HG03064 (cell line): ENCODE data around the gene SRPK2.
"Not testable (repeated sequence)": the region's sequence is repeated elsewhere in the genome, so short reads cannot be mapped to it uniquely, and the experiment has no call there.

Experiments used
- ATAC-seq: cut with Tn5 transposase; IDR thresholded peaks from one replicate; pipeline ENCODE4 v1.9.1; 2021; ENCODE audit warnings: low read depth; ENCODE audit not compliant: unreplicated experiment

The SRPK2 gene

GRCh38 chr7:105306298-105306748 lies 82.4 kb downstream of the SRPK2 start:
- no peak for ATAC-seq

DNA sequence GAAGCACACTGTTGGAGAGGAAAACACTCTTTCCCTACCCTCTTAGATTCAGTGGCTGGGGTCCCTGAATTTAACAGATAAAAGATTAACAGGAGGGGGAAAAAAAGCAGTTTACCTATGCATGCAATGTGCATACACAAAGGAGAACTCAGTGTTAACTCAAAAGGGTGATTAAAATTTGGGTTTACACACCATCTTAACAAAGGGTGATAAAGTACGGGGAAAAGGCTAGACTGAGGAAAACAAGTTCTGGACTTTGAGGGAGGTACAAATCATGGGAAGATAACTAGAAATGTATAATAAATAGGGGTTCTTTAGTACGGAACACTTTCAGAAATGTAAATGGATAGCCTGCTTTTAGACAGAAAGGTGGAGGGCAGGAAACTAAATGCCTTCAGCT lies 83.1 kb downstream of the SRPK2 start:
- no peak for ATAC-seq

- ATAC-seq, result peak; percentile 87
Measured at GRCh38 chr7:105304040-105304895, 84.5 kb downstream of the SRPK2 start.

- not testable (repeated sequence) for ATAC-seq
Measured at GRCh38 chr7:105300587-105300986, 88.1 kb downstream of the SRPK2 start.

DNA sequence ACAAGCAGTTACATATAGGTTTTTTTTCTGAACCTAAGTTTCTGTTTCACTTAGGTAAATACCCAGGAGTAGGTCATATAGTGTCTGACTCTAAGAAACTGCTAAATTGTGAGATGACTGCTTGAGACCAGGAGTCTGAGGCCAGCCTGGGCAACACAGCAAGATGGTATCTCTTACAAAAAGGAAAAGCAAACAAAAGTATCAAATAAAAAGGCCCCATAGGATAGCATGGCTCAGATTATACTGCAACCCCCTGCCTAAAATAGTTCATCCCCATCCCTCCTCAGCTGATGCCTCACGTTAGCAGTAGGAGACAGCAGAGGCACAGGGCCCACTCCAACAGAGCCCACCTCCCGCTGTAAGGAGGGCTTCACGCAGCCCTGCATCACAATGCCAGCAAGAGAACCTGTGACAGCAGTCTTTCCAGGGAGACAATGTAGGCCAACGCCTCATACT lies 90.3 kb downstream of the SRPK2 start:
- peak; percentile 96 for ATAC-seq

DNA sequence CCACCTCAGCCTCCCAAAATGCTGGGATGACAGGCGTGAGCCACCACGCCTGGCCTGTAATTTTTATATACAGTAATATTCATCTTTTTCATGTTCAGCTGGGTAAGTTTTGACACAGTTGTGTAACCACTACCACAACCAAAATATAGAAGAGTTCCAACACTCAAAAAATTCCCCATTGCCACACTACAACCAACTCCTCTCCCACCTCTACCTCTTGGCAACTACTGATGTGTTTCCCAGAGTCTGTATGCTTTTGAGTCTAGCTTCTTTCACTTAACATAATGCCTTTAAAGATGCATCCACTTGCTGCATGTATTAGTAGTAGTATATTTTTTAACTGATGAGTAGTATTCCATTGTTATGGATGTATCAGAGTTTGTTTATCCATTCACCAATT lies 90.7 kb downstream of the SRPK2 start:
- peak; percentile 29 for ATAC-seq

DNA sequence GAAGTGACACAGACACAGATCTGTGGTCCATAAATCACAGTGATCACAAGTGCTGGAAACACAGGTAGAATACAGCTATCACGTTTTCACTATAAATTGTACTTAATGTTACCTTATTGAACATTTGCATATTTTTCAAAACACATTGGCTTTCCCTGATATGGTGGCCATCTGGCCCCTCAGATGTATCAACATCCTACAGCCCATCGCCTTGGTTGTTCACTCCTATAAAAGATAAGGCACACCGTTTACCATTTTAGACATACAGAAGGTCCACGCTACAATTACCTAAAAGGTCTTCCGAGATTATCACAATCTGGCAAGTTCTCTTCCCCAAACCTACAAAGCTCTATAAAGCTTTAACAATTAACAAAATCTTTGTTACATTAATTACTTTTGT lies 91.4 kb downstream of the SRPK2 start:
- no peak for ATAC-seq

GRCh38 chr7:105296491-105296890 lies 92.2 kb downstream of the SRPK2 start:
- ATAC-seq, result no peak

GRCh38 chr7:105295596-105296352 lies 92.9 kb downstream of the SRPK2 start:
- no peak for ATAC-seq

DNA sequence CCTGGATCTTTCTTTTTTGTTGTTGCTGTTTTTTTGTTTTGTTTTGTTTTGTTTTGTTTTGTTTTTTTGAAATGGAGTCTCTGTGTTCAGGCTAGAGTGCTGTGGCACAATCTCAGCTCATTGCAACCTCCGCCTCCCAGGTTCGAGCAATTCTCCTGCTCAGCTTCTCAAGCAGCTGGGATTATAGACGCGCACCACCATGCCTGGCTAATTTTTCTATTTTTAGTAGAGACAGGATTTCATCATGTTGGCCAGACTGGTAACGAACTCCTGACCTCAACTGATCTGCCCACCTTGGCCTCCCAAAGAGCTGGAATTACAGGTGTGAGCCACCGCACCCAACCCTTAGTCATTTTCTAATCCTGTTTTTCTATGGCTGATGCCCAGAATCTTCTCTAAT lies 94.2 kb downstream of the SRPK2 start:
- not testable (repeated sequence) for ATAC-seq

DNA sequence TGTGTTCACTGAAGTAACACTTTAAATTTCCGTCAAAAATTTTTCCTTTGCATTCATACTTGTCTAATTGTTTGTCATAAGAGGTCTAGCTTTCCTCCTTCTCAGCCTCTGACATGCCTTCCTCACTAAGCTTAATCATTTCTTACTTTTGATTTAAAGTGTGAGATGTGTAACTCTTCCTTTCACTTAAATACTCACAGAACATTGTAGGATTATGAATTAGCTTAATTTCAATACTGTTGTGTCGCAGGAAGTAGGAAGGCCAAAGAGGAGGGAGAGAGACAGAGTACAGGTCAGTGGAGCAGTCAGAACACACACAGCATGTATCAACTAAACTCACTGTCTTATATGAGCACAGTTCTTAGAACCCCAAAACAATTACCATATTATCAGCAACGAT lies 99.0 kb downstream of the SRPK2 start:
- ATAC-seq, result no peak

DNA sequence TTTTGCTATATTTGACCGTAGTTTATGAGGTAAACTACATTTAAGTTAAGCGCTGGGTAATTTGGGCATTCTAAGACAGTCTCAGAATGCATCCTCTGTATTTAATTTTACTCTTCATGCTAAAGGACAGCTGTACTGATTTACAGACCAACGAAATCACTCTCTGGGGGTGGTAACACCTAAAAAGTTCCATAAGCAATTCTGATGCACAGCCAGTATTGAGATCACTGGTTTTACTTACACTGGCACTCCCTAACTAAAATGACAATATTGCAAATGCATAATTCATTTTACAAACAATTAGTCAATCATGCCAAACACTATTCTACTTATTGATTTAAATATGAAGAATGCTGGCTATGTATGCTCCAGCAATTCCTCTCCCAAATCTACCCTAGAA lies 102.3 kb downstream of the SRPK2 start:
- ATAC-seq, result no peak

DNA sequence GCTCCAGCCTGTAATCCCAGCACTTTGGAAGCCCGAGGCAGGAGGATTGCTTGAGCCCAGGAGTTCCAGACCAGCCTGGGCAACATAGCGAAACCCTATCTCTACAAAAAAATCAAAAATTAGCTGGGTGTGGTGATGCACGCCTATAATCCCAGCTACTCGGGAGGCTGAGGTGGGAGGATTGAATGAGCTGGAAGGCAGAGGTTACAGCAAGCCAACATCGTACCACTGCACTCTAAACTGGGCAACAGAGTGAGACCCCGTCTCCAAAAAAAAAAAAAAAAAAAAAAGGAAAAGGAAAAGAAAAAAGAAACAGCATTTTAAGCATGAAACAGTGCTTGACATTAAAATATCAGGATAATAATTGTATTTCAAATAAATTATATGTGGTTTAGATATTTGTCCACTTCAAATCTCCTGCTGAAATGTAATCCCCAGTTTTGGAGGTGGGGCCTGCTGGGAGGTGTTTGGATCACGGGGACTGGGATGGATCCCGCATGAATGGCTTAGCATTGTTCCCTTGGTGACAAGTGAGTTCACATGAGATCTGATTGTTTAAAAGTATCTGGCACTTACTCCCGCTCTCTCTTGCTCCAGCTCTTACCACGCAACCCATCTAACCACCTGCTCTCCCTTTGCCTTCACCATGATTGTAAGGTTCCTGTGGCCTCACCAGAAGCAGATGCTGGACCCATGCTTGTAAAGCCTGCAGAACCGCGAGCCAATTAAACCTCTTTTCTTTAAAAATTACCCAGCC lies 103.4 kb downstream of the SRPK2 start:
- ATAC-seq, result no peak

DNA sequence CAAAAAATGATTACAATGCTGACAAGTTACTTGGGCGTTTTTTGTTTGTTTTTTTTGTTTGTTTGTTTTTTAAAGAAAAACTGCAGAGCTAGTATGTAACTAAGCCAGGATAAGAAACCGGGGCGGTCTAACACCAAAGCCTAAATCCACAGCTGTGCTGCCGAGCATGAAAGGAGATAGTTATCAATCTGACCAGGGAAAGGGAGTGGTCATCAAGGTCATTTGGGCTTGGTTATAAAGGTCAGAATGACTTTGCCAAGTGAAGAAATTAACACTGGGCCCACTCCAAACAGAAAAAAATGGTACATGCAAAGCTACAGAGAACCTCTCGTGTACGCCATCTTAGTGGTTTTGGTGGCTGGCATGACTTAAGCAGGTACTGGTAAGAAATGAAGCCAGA lies 104.7 kb downstream of the SRPK2 start:
- ATAC-seq, result no peak

DNA sequence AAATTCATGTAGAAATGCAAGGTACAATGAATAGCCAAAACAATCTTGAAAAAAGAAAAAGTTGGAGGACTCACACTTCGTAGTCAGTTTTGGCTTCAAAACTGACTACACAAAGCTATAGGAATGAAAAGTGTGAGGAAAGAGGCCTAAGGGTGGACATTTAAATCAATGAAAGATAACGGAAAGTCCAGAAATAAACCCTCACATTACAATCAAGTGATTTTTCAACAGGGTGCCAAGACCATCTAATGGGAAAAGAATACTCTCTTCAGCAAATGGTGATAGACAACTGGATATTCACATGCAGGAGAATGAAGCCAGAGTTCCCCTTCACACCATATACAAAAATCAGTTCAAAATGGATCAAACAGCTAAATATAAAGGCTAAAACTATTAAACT lies 106.8 kb downstream of the SRPK2 start:
- ATAC-seq, result no peak

DNA sequence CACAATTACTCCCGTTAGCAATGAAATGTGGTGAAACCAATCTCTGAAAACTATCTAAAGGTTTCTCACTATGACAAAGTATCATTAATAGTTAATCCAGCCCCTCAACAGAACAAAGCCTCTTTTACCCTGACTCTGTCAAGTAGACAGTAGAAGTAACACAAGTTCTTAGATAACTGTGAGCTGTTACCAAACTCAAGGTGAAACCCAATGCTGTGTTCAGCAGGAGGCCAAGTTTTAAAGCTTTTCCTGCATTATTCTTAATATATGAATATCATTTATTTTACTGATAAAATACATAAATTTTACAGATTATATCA lies 109.1 kb downstream of the SRPK2 start:
- ATAC-seq, result peak; percentile 87

DNA sequence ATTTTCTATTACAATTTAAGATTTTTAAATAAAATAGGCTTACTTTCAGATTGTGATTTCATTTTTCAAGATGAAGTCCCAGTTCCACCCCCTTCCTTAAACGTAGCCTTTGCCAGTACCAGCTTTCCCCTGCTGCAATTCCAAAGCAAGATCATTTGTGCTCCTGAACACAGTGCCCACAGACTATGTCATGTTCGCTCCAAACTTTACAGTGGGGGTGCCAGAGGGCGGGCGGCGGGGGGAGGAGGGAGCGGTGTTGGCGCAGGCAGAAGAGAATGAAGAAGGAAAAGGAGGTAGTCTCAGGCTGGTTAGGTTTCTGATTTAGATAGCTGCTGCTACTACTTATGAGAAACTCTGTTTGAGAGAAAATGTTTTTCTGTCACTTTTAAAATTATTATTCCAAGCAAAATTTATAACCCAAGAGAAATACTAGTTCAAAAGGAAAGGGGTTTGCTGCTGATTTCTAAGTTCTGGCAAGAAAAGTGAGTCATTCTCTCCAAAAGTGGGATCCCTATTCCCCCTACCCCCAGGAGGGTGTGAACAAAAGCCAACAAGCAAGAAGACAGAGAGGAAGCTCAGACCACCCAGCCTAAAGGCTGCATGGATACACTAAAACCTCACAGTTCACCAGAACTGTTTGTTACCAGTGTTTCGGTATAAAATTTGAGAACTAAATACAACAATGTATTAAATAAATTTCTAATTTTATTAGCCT lies 109.6 kb downstream of the SRPK2 start:
- peak; percentile 52 for ATAC-seq

- no peak for ATAC-seq
Measured at GRCh38 chr7:105278565-105278964, 110.2 kb downstream of the SRPK2 start.

DNA sequence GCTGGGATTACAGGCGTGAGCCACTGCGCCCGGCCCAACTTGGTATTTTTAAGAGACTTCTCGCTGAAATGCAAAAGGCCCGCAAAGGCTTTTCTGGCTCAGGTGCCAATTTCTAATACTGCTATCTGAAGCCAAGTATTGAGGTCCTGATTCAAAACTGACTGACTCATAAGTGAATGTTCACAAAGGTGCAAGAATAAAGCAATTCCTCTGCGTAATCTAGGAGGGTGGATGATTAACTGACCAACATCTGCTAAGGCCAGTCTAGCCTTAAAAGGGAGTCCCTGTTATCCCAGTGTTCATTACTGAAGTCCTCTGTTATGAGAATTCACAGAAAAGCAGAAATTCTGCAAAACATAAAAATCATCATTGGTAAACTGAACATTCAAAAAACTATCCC lies 111.4 kb downstream of the SRPK2 start:
- ATAC-seq, result no peak

DNA sequence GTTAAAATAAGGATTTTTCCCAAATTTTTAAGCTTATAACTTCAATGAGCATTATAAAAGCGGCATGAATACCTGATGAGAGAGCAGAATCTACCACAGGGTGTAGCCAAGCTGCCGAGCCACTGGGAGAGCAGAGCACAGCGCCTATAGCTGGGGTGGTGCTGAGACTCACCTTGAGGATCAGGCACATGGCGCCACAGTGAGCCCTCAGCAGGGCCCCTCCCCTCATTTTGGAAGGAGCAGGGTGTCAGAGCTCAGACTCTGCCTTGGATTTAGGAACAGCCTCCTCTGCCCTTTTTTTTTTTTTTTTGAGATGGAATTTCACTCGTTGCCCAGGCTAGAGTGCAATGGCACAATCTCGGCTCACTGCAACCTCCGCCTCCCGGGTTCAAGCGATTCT lies 118.6 kb downstream of the SRPK2 start:
- ATAC-seq, result no peak

- peak; percentile 29 for ATAC-seq
Measured at GRCh38 chr7:105269397-105269796, 119.3 kb downstream of the SRPK2 start.
